GM23338 (cell line): ENCODE results near the gene SGSH. TPM values are rescaled to one million over a fixed set of nuclear protein-coding genes. Genes with fewer than 3 reads are reported as not detected.

Experiments
- CREB1 ChIP-seq: fragments of 250-450 bp; sonication (Bioruptor Pico); IDR thresholded peaks from 2 replicates; pipeline ENCODE4 v1.5.0; 2020; ENCODE audit warnings: low read depth, mild to moderate bottlenecking, moderate library complexity
- ETS1 ChIP-seq: IDR thresholded peaks from 2 replicates; pipeline ENCODE4 v1.6.1; 2016; ENCODE audit warnings: antibody characterized with exemption
- EZH2 ChIP-seq: fragments of 200-600 bp; sonication (generic); IDR thresholded peaks from one replicate; pipeline ENCODE4 v1.8.0; 2017; ENCODE audit warnings: antibody characterized with exemption, mild to moderate bottlenecking, low read depth; ENCODE audit not compliant: unreplicated experiment
- EZH2phosphoT487 ChIP-seq: fragments of 200-600 bp; sonication (generic); IDR thresholded peaks from one replicate; pipeline ENCODE4 v1.8.1; 2018; ENCODE audit warnings: antibody characterized with exemption; ENCODE audit not compliant: unreplicated experiment
- JUNB ChIP-seq: IDR thresholded peaks from one replicate; pipeline ENCODE4 v1.6.1; 2016; ENCODE audit warnings: antibody characterized with exemption; ENCODE audit not compliant: unreplicated experiment
- POLR2AphosphoS5 ChIP-seq: IDR thresholded peaks from 2 replicates; pipeline ENCODE4 v1.6.1; 2016; ENCODE audit warnings: antibody characterized with exemption, low read depth
- STAT1 ChIP-seq: IDR thresholded peaks from one replicate; pipeline ENCODE4 v1.6.1; 2016; ENCODE audit warnings: antibody characterized with exemption; ENCODE audit not compliant: unreplicated experiment
- ZNF114 ChIP-seq: fragments of 250-450 bp; sonication (Bioruptor Pico); IDR thresholded peaks from 2 replicates; pipeline ENCODE4 v1.5.0; 2020; ENCODE audit warnings: mild to moderate bottlenecking, moderate library complexity
- ZNF462 ChIP-seq: fragments of 250-450 bp; sonication (Bioruptor Pico); IDR thresholded peaks from 2 replicates; pipeline ENCODE4 v1.5.0; 2020; ENCODE audit warnings: mild to moderate bottlenecking, moderate library complexity
- polyA plus RNA-seq: library from polyadenylated mRNA; unstranded; fragments of >200 nt; fragmentation: Nextera tagmentation; extraction: Ambion mirVana; gene quantifications from 2 replicates; pipeline ENCODE4 v1.2.1, GENCODE V29; 2016
- total RNA-seq: library from RNA; depleted of rRNA; stranded (reverse); fragments of >200 nt; shearing (Covaris generic); gene quantifications from 2 replicates; pipeline ENCODE4 v1.2.3, GENCODE V29; 2014

SGSH gene
- total and polyA plus RNA-seq, 2 experiments from 2014 or later: 9.6 to 17.5 TPM

GRCh38 chr17:80212109-80212508 is 8.0 kb downstream of the SGSH start (continued):
- TF ChIP-seq ZNF462 (CRISPR knock-in tag) (no peak), ETS1 (no peak), EZH2phosphoT487 (no peak), STAT1 (no peak), ZNF114 (CRISPR knock-in tag) (no peak), CREB1 (CRISPR knock-in tag) (no peak), POLR2AphosphoS5 (no peak), EZH2 (no peak), JUNB (no peak)
